Ovary (tissue), 9 donors: ENCODE data around the gene ABHD4. TPM values are rescaled to one million over a fixed set of nuclear protein-coding genes. Genes with fewer than 3 reads are reported as not detected.

Experiments
- DNase-seq, 5 donors: peaks; one replicate each; pipeline ENCODE4 v3.0.0-alpha.2; 2019 to 2020
- H3K27ac ChIP-seq, 2 donors: fragments of 200-600 bp; one replicate each; pipeline versions ENCODE4 v1.5.1 to v1.8.0; 2019 to 2022
- H3K27me3 ChIP-seq: fragments of 200-600 bp; one replicate; pipeline ENCODE4 v1.8.0; 2022
- H3K36me3 ChIP-seq: fragments of 200-600 bp; sonication (generic); one replicate; pipeline ENCODE4 v1.5.1; 2019
- H3K4me1 ChIP-seq: one replicate; pipeline ENCODE4 v1.8.1; 2013; ENCODE audit warnings: mild to moderate bottlenecking, moderate library complexity; ENCODE audit not compliant: insufficient read depth
- H3K4me3 ChIP-seq: fragments of 200-600 bp; sonication (generic); one replicate; pipeline ENCODE4 v1.5.1; 2017
- H3K9me3 ChIP-seq, 2 donors: fragments of 200-600 bp in 1 of 2; sonication (generic) in 1 of 2; one replicate each; pipeline versions ENCODE4 v1.5.1 to v1.8.1; 2013 to 2019; ENCODE audit warnings: mild to moderate bottlenecking in 1 of 2, moderate library complexity in 1 of 2
- EP300 ChIP-seq: sonication (generic); formaldehyde crosslinking; IDR thresholded peaks from one replicate; pipeline ENCODE4 v1.6.1; 2017; ENCODE audit warnings: antibody characterized with exemption
- POLR2A ChIP-seq: fragments of 450-650 bp; IDR thresholded peaks from one replicate; pipeline ENCODE4 v1.6.1; 2017; ENCODE audit warnings: antibody characterized with exemption, mild to moderate bottlenecking, moderate library complexity
- WGBS, 3 donors: extraction: QIAGEN DNeasy Blood & Tissue Kit in 1 of 3; methylation state at CpG; one replicate each; pipeline versions ENCODE4 v1.1.5 to v1.1.7; 2013 to 2017; 5-methylcytosine and 5-hydroxymethylcytosine counted together
- intact Hi-C, 4 donors: fragments of 100-400 bp; cut with DNase I; formaldehyde crosslinking; loops; one replicate each; pipeline versions ENCODE4 v1.11.0 to v1.15.1; 2022 to 2023
- polyA plus RNA-seq, 2 donors: library from polyadenylated mRNA; stranded (reverse); fragments of 200-250 nt in 1 of 2; fragments of 350-450 nt in 1 of 2; fragmentation: Illumina TruSeq in 1 of 2; extraction: RNeasy Lipid Tissue Mini Kit (QIAGEN cat#74804) in 1 of 2; gene quantifications; one replicate each; pipeline ENCODE4 v1.2.3, GENCODE V29; 2013 to 2014
- total RNA-seq, 7 donors: library from RNA; depleted of rRNA in 2 of 7; stranded (reverse); fragments of >200 nt in 2 of 7; fragmentation: NEBNext Ultra II Directional in 3 of 7; extraction: Animal tissue kit (Norgen Biotek cat#: 25700) in 3 of 7; gene quantifications; one replicate each; pipeline versions ENCODE4 v1.1.0 to v1.2.4, GENCODE V29; 2016 to 2023
- TF ChIP-seq, protein P1 (sequence below), 3 donors: fragments of 450-650 bp in 2 of 3; fragments of 200-600 bp in 1 of 3; IDR thresholded peaks; one replicate each; pipeline versions ENCODE4 v1.5.1 to v1.8.0; 2016 to 2022; ENCODE audit warnings: antibody characterized with exemption in 3 of 3, mild to moderate bottlenecking in 1 of 3
- donor health status: DM: no; HTN: no; CAD: no; lungs with moderate emphysema.
- donor health status: DM: no; HTN: no; CAD: no.
- donor health status: Bipolar disorder and iron deficiency.
- donor health status: DM: yes; HTN: yes; CAD: no.
- donor health status: DM: no; HTN: no; CAD: no.
- donor health status: DM: yes; HTN: yes; CAD: no.

The ABHD4 gene
- total and polyA plus RNA-seq, 9 donors, result 5.6 to 64.0 (median 18.8) TPM

DNA sequence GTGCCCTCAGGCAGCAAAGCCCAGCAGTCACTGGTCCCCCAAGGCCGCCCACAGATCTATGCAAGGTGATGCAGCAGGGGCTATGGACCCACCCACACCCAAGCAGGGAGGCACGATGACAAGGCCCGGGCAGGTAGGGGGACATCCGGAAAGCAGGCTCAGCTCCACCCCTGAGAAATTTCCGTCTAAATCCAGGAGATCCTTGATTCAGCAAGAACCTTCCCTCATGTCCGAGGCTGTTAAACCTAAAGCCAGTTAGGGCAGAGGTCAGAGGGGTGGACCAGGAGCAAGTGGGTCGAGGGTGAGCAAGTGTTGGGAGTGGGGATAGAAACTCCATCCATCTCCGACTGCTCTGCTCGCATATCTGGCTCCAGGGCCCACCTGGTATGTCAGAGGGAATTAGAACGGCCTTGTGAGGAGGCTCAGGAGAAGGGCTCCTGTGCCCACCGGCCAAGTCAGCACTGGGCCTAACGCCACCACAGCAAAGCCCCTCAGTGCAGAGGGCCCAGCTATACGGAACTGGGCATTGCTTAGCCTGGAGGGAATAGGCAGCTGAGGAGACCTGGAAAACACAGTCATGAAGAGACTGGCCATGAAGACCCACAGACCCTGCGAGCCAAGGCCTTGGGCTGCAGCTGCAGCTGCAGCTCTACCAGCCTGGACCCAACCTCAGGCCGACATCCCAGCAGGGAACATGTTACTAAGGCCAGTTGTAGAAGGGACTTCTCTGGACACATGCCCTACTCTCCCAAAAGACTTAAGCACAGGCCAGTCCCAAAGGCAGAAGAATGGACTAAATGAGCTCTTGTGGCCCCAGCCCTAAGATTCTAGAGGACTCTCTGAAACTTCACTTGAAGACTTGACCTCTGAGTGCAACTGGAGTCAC, 43.4 kb upstream of the ABHD4 start:
- TF ChIP-seq EP300 (no peak), POLR2A (no peak)
- TF ChIP-seq, protein P1, sequence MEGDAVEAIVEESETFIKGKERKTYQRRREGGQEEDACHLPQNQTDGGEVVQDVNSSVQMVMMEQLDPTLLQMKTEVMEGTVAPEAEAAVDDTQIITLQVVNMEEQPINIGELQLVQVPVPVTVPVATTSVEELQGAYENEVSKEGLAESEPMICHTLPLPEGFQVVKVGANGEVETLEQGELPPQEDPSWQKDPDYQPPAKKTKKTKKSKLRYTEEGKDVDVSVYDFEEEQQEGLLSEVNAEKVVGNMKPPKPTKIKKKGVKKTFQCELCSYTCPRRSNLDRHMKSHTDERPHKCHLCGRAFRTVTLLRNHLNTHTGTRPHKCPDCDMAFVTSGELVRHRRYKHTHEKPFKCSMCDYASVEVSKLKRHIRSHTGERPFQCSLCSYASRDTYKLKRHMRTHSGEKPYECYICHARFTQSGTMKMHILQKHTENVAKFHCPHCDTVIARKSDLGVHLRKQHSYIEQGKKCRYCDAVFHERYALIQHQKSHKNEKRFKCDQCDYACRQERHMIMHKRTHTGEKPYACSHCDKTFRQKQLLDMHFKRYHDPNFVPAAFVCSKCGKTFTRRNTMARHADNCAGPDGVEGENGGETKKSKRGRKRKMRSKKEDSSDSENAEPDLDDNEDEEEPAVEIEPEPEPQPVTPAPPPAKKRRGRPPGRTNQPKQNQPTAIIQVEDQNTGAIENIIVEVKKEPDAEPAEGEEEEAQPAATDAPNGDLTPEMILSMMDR (IDR thresholded peaks at IDR 0.05), result no peak
- Histone ChIP-seq H3K27ac (no peak overlapping the region), H3K4me1 (no peaks in the 10 kb centered on the region), H3K27me3 (no peaks in the 10 kb centered on the region), H3K9me3 (no peaks in the 10 kb centered on the region), H3K4me3 (no peak overlapping the region), H3K36me3 (no peaks in the 10 kb centered on the region)
- intact Hi-C loops, result loop anchor here in 2 of 4 donors (5.0 to 10.0 kb wide), 2 partner anchors 100 to 162 kb away; no protein-coding TSS in a partner anchor
- no peak for DNase-seq
- WGBS, 3 donors, result 91 to 94% (median 92%) methylated on average over 15 of the region's 15 CpGs

DNA sequence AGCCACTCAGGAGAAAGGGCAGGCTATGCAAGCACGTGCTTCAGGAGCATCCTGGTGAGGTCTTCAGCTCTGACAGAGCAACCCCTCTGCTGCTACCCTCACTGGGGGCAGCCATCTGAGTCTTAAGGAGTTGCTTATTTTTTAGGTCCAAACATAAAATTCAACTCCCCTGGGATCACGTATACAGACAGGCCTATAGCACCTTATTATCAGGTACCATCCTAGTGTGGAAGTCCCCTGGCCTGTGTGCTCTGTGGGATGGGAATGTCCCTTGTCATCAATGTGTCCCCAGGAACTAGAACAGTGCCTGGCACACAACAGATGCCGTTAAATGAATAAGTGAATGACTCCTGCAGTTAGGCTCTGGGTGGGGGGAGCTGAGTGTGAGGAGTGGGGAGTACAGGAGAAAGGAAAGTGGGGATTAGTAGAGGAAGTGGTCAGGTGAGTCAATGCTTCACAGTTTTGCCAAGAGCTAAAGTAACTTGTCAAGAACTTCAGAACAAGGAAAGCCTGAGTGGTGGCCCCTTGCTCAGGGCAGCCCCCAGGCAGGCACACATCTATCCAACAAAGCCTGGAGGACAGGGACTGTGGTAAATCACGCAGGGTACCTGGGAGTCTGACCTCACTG, 42.6 kb upstream of the ABHD4 start:
- Histone ChIP-seq H3K27ac (no peak overlapping the region), H3K4me1 (no peaks in the 10 kb centered on the region), H3K9me3 (no peaks in the 10 kb centered on the region), H3K36me3 (no peaks in the 10 kb centered on the region), H3K27me3 (no peaks in the 10 kb centered on the region), H3K4me3 (no peak overlapping the region)
- no peak for TF ChIP-seq POLR2A
- TF ChIP-seq, protein P1 (IDR thresholded peaks at IDR 0.05), result no peak
- no peak for DNase-seq
- intact Hi-C loops, result loop anchor here in 1 of 4 donors (10.0 kb wide), 1 partner anchor 99 kb away; no protein-coding TSS in a partner anchor
- 91 to 96% (median 94%) methylated on average over 4 of the region's 4 CpGs for WGBS, 3 donors

DNA sequence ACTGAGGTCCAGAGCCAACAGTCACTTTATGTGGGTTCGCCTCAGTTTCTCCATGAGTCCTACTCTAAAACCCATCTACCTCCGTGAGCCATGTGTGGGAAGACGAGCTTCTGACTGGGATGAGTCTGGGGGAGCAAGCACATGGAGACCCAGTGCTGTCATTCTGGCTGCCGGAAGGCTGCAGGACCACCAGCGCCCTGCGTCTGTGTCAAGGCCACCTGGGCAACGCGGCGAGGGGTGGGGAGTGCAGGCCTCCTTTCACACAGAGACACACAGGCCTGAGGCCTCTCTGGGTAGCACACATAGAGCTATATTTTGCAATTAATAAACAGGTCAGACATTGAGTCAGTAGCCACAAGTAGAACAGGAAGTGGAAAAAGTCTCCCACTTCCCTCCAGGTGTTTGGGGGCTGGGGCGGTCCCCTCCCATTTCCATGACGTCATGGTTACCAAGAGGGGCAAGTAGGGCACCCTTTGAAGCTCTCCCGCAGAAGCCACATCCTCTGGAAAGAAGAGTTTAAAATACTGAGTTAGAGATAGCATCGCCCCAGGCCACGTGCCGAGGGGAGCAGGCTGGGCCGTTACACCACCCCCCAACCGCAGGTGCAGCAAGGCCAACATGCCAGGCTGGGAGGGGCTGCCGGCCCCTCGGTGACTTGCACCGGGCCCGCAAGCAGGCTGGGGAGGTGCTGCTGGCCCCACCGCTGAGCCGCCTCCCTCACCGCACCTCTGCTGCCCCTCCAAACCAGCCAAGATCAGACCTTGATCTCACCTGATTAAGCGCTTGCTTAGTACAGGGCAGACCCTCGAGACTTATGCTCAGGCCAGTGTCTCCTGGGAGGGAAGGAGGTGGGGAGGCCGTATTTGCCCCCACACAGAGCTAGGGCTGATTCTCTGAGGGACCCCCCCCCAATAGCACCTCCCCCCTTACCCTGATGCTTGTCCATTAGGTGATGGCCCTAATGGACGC, 41.8 kb upstream of the ABHD4 start:
- WGBS, 3 donors, result 40 to 63% (median 50%) methylated on average over 27 to 28 of the region's 28 CpGs

More for the DNA sequence above, 41.8 kb upstream of the ABHD4 start:
- Histone ChIP-seq H3K9me3 (no peaks in the 10 kb centered on the region), H3K4me3 (no peak overlapping the region), H3K36me3 (no peaks in the 10 kb centered on the region), H3K27me3 (no peaks in the 10 kb centered on the region), H3K4me1 (no peaks in the 10 kb centered on the region), H3K27ac (no peak overlapping the region)
- TF ChIP-seq, protein P1 (IDR thresholded peaks at IDR 0.05), result no peak
- no peak for TF ChIP-seq EP300
- no peak for TF ChIP-seq POLR2A
- intact Hi-C loops, result loop anchor here in 1 of 4 donors (10.0 kb wide), 1 partner anchor 98 kb away; no protein-coding TSS in a partner anchor
- peak in 2 of 5 donors; percentile 23 to 45 for DNase-seq
